Stomach (tissue), 4 donors: ENCODE measurements around the gene GNAO1.

ENCODE experiments used
- POLR2A ChIP-seq, 4 donors: fragments of 450-650 bp; IDR thresholded peaks; one replicate each; pipeline ENCODE4 v1.6.1; 2016; ENCODE audit warnings: antibody characterized with exemption in 4 of 4, control low read depth in 2 of 4, mild to moderate bottlenecking in 1 of 4, moderate library complexity in 1 of 4
- TF ChIP-seq, protein P1 (sequence below), 7 experiments: fragments of 450-650 bp in 4 of 7; fragments of 200-600 bp in 3 of 7; sonication (generic) in 3 of 7; IDR thresholded peaks; one replicate each; pipeline ENCODE4 v1.5.1; 2016 to 2019; ENCODE audit warnings: antibody characterized with exemption in 7 of 7, control low read depth in 2 of 7, mild to moderate bottlenecking in 1 of 7

DNA sequence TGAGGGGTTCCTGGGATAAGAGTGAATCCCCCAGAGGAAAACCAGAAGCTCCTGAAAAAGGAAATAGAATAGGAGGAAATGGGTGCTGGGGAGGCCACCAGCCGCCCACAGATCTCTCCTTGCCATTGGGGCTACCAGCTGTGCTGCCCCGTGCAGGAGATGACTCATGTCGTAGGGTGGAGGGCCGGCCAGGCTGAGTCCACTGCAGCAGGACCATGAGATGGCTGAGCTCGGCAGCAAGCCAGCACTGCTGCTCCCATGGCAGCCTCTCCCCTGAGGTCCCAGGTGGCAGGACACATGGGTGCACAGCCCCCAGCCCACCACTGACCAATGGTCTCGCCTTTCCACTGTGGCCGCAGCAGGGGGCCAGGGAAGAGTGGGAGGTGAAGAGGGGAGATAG is 95.5 kb downstream of the GNAO1 start:
- TF ChIP-seq POLR2A (IDR thresholded peaks at IDR 0.05), result no peak
- TF ChIP-seq, protein P1, sequence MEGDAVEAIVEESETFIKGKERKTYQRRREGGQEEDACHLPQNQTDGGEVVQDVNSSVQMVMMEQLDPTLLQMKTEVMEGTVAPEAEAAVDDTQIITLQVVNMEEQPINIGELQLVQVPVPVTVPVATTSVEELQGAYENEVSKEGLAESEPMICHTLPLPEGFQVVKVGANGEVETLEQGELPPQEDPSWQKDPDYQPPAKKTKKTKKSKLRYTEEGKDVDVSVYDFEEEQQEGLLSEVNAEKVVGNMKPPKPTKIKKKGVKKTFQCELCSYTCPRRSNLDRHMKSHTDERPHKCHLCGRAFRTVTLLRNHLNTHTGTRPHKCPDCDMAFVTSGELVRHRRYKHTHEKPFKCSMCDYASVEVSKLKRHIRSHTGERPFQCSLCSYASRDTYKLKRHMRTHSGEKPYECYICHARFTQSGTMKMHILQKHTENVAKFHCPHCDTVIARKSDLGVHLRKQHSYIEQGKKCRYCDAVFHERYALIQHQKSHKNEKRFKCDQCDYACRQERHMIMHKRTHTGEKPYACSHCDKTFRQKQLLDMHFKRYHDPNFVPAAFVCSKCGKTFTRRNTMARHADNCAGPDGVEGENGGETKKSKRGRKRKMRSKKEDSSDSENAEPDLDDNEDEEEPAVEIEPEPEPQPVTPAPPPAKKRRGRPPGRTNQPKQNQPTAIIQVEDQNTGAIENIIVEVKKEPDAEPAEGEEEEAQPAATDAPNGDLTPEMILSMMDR (IDR thresholded peaks at IDR 0.05), result no peak
